Keratinocyte (primary cell): ENCODE results near the gene YWHAE.

Experiments
- EZH2 ChIP-seq: IDR thresholded peaks from one replicate; pipeline ENCODE4 v1.6.1; 2012; ENCODE audit warnings: inconsistent platforms, mild to moderate bottlenecking, low read length, moderate library complexity
- TF ChIP-seq, protein P1 (sequence below), 3 experiments: IDR thresholded peaks in 1 of 3; conservative IDR thresholded peaks in 1 of 3; optimal IDR thresholded peaks in 1 of 3; 2 replicates in 2 of 3; 3 replicates in 1 of 3; pipeline versions ENCODE3 to v1.5.1; 2011; ENCODE audit warnings: low read length in 3 of 3, mild to moderate bottlenecking in 3 of 3, moderate library complexity in 2 of 3, control low read depth in 1 of 3, inconsistent platforms in 1 of 3; ENCODE audit not compliant: insufficient read depth in 2 of 3; ENCODE audit errors: extremely low read depth in 1 of 3

DNA sequence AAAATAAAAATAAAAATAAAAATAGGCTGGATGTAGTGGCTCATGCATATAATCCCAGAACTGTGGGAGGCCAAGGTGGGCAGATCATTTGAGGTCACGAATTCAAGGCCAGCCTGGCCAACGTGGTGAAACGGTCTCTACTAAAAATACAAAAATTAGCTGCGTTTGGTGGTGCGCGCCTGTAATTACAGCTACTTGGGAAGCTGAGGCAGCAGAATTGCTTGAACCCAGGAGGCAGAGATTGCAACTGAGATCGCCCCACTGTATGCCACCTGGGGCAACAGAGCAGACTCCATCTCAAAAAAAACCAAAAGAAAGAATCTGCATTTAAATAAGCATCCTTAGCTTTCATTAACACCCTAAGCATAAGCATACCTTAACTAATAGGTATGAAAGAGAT lies 33.8 kb downstream of the YWHAE start:
- TF ChIP-seq, protein P1, sequence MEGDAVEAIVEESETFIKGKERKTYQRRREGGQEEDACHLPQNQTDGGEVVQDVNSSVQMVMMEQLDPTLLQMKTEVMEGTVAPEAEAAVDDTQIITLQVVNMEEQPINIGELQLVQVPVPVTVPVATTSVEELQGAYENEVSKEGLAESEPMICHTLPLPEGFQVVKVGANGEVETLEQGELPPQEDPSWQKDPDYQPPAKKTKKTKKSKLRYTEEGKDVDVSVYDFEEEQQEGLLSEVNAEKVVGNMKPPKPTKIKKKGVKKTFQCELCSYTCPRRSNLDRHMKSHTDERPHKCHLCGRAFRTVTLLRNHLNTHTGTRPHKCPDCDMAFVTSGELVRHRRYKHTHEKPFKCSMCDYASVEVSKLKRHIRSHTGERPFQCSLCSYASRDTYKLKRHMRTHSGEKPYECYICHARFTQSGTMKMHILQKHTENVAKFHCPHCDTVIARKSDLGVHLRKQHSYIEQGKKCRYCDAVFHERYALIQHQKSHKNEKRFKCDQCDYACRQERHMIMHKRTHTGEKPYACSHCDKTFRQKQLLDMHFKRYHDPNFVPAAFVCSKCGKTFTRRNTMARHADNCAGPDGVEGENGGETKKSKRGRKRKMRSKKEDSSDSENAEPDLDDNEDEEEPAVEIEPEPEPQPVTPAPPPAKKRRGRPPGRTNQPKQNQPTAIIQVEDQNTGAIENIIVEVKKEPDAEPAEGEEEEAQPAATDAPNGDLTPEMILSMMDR (optimal IDR thresholded peaks at IDR 0.05 in 1 of 3, IDR thresholded peaks at IDR 0.05 in 1 of 3, conservative IDR thresholded peaks at IDR 0.05 in 1 of 3; ENCODE audit: extremely low read depth in 1 of 3, insufficient read depth in 2 of 3, low read length in 3 of 3), result no peak
- no peak for TF ChIP-seq EZH2
